Neural cell (in vitro differentiated cells): ENCODE measurements around the gene OTUB1.

Experiments used
- EP300 ChIP-seq: fragments of 450-650 bp; conservative IDR thresholded peaks from 2 replicates; pipeline ENCODE4 v1.6.1; 2014; ENCODE audit warnings: antibody characterized with exemption, mild to moderate bottlenecking, moderate library complexity; ENCODE audit not compliant: poor library complexity, severe bottlenecking
- EZH2 ChIP-seq: fragments of 200-600, 300-800 bp; shearing (Covaris generic), sonication (generic); IDR thresholded peaks from 2 replicates; pipeline ENCODE4 v1.6.1; 2014; ENCODE audit warnings: antibody characterized with exemption, low read length, borderline replicate concordance, mild to moderate bottlenecking; ENCODE audit not compliant: insufficient read depth, poor library complexity, severe bottlenecking
- MXI1 ChIP-seq: fragments of 450-650 bp; conservative IDR thresholded peaks from 2 replicates; pipeline ENCODE4 v1.6.1; 2014; ENCODE audit warnings: antibody characterized with exemption, mild to moderate bottlenecking; ENCODE audit not compliant: poor library complexity, severe bottlenecking
- POLR2AphosphoS5 ChIP-seq: IDR thresholded peaks from 2 replicates; pipeline ENCODE4 v1.6.1; 2012
- RAD21 ChIP-seq: fragments of 450-650 bp; conservative IDR thresholded peaks from 2 replicates; pipeline ENCODE4 v1.6.1; 2014; ENCODE audit warnings: antibody characterized with exemption, mild to moderate bottlenecking, moderate library complexity
- REST ChIP-seq: IDR thresholded peaks from 2 replicates; pipeline ENCODE4 v1.6.1; 2012; ENCODE audit warnings: borderline replicate concordance
- SMC3 ChIP-seq: fragments of 450-650 bp; conservative IDR thresholded peaks from 2 replicates; pipeline ENCODE4 v1.6.1; 2014; ENCODE audit warnings: antibody characterized with exemption, mild to moderate bottlenecking, moderate library complexity; ENCODE audit not compliant: poor library complexity
- TAF1 ChIP-seq: IDR thresholded peaks from 2 replicates; pipeline ENCODE4 v1.6.1; 2012; ENCODE audit warnings: low read depth
- TF ChIP-seq, protein P1 (sequence below): fragments of 450-650 bp; IDR thresholded peaks from 2 replicates; pipeline ENCODE4 v1.5.1; 2014; ENCODE audit warnings: antibody characterized with exemption, mild to moderate bottlenecking, moderate library complexity; ENCODE audit not compliant: poor library complexity, severe bottlenecking

GRCh38 chr11:63986156-63986931 lies at the start of gene OTUB1:
- TF ChIP-seq, protein P1, sequence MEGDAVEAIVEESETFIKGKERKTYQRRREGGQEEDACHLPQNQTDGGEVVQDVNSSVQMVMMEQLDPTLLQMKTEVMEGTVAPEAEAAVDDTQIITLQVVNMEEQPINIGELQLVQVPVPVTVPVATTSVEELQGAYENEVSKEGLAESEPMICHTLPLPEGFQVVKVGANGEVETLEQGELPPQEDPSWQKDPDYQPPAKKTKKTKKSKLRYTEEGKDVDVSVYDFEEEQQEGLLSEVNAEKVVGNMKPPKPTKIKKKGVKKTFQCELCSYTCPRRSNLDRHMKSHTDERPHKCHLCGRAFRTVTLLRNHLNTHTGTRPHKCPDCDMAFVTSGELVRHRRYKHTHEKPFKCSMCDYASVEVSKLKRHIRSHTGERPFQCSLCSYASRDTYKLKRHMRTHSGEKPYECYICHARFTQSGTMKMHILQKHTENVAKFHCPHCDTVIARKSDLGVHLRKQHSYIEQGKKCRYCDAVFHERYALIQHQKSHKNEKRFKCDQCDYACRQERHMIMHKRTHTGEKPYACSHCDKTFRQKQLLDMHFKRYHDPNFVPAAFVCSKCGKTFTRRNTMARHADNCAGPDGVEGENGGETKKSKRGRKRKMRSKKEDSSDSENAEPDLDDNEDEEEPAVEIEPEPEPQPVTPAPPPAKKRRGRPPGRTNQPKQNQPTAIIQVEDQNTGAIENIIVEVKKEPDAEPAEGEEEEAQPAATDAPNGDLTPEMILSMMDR, result no peak
- peak; percentile 90 for TF ChIP-seq POLR2AphosphoS5
- no peak for TF ChIP-seq EZH2
- TF ChIP-seq REST, result peak; percentile 81
- TF ChIP-seq EP300, result peak; percentile 51
- TF ChIP-seq TAF1, result peak; percentile 84
- peak; percentile 38 for TF ChIP-seq RAD21
- peak; percentile 44 for TF ChIP-seq SMC3
- TF ChIP-seq MXI1, result peak; percentile 79
